Thoracic aorta (tissue), 2 donors: ENCODE results near the gene FIS1. TPM values are rescaled to one million over a fixed set of nuclear protein-coding genes. Genes with fewer than 3 reads are reported as not detected.

Source experiments
- ATAC-seq: fragments of 150-250 bp; one replicate; pipeline ENCODE4 v1.8.0; 2017; ENCODE audit warnings: low read depth; ENCODE audit not compliant: insufficient number of reproducible peaks, low FRiP score
- DNase-seq: peaks from one replicate; pipeline ENCODE4 v3.0.0-alpha.2; 2020; ENCODE audit warnings: low spot score
- H3K27ac ChIP-seq, 2 donors: fragments of 200-600 bp; sonication (generic); 1 replicate in 1 of 2; 2 replicates in 1 of 2; pipeline ENCODE4 v1.5.1; 2016; ENCODE audit warnings: mild to moderate bottlenecking in 2 of 2, moderate library complexity in 2 of 2
- H3K27me3 ChIP-seq: fragments of 200-600 bp; sonication (generic); replicated peaks from 2 replicates; pipeline ENCODE4 v1.6.0; 2016; ENCODE audit warnings: mild to moderate bottlenecking; ENCODE audit not compliant: insufficient read depth
- H3K36me3 ChIP-seq: fragments of 200-600 bp; sonication (generic); one replicate; pipeline ENCODE4 v1.5.1; 2016
- H3K4me1 ChIP-seq, 2 donors: fragments of 200-600 bp; sonication (generic); 1 replicate in 1 of 2; 2 replicates in 1 of 2; pipeline versions ENCODE4 v1.5.1 to v1.6.0; 2016; ENCODE audit warnings: low read depth in 2 of 2, mild to moderate bottlenecking in 1 of 2; ENCODE audit not compliant: control insufficient read depth in 1 of 2
- H3K4me3 ChIP-seq: fragments of 200-600 bp; sonication (generic); 2 replicates; pipeline ENCODE4 v1.5.1; 2016; ENCODE audit warnings: mild to moderate bottlenecking
- H3K9me3 ChIP-seq: fragments of 200-600 bp; sonication (generic); 2 replicates; pipeline ENCODE4 v1.5.1; 2016
- total RNA-seq, 2 donors: library from RNA; depleted of rRNA; stranded (reverse); fragments of >200 nt; gene quantifications; one replicate each; pipeline versions ENCODE4 v1.1.0 to v1.2.3, GENCODE V29; 2016
- TF ChIP-seq, protein P1 (sequence below): fragments of 200-600 bp; sonication (generic); IDR thresholded peaks from one replicate; pipeline ENCODE4 v1.5.1; 2019; ENCODE audit warnings: antibody characterized with exemption

Gene FIS1
- total RNA-seq, 2 donors from 2014 or later = 135 to 181 TPM

DNA sequence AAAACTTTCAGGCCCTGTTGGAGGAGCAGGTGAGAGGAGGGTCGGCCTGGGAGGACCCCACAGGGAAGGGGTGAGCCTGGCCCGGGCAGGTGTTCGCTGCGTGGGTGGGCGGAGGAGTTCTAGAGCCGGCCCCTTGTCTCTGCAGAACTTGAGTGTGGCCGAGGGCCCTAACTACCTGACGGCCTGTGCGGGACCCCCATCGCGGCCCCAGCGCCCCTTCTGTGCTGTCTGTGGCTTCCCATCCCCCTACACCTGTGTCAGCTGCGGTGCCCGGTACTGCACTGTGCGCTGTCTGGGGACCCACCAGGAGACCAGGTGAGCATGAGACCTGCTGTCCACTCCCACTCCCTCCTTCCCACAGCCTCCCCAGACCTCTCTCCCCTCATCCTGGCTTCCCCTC is 21.4 kb downstream of the FIS1 start:
- ATAC-seq = no peak
- Histone ChIP-seq H3K27me3 (no peaks in the 10 kb centered on the region), H3K4me1 (peaks cover 7 to 18% of the 10 kb centered on the region in 2 donors), H3K9me3 (no peaks in the 10 kb centered on the region), H3K4me3 (no peak overlapping the region), H3K27ac (no peak overlapping the region), H3K36me3 (peaks cover 37% of the 10 kb centered on the region)
- TF ChIP-seq, protein P1, sequence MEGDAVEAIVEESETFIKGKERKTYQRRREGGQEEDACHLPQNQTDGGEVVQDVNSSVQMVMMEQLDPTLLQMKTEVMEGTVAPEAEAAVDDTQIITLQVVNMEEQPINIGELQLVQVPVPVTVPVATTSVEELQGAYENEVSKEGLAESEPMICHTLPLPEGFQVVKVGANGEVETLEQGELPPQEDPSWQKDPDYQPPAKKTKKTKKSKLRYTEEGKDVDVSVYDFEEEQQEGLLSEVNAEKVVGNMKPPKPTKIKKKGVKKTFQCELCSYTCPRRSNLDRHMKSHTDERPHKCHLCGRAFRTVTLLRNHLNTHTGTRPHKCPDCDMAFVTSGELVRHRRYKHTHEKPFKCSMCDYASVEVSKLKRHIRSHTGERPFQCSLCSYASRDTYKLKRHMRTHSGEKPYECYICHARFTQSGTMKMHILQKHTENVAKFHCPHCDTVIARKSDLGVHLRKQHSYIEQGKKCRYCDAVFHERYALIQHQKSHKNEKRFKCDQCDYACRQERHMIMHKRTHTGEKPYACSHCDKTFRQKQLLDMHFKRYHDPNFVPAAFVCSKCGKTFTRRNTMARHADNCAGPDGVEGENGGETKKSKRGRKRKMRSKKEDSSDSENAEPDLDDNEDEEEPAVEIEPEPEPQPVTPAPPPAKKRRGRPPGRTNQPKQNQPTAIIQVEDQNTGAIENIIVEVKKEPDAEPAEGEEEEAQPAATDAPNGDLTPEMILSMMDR = no peak
- DNase-seq = no peak

DNA sequence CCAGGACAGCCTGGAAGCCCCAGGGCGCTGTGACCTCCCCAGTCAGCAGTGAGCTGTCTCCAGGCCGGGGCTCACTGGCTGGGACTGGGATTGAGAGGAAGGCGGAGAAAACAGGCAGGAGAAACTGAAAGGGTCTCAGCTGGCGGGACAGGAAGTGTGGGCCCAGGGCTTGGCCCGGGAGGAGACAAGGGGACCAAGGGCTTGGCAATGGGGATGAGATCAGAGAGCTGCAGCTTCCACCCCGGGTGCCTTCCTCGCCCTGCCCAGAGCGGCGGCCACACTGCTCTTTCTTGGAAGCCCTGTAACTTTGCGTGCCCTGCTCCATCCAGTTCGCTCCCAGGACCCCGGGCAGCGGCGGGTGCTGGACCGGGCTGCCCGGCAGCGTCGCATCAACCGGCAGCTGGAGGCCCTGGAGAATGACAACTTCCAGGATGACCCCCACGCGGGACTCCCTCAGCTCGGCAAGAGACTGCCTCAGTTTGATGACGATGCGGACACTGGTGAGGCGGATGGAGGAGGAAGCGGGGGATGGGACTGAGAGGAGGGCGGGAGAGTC is 22.5 kb downstream of the FIS1 start:
- H3K27ac ChIP-seq = no peak overlapping the region
- H3K4me1 ChIP-seq = peaks cover 7 to 21% of the 10 kb centered on the region in 2 donors
- DNase-seq (no peak), ATAC-seq (no peak)
- H3K9me3 ChIP-seq = no peaks in the 10 kb centered on the region
- H3K27me3 ChIP-seq = no peaks in the 10 kb centered on the region
- TF ChIP-seq, protein P1 = no peak
- H3K36me3 ChIP-seq = peaks cover 32% of the 10 kb centered on the region
- H3K4me3 ChIP-seq = no peak overlapping the region

- ATAC-seq (no peak), DNase-seq (no peak)
- H3K9me3 ChIP-seq = no peaks in the 10 kb centered on the region
- H3K4me1 ChIP-seq = peaks cover 16 to 37% of the 10 kb centered on the region in 2 donors
- no peak overlapping the region for H3K4me3 ChIP-seq
- TF ChIP-seq, protein P1 = no peak
- no peak overlapping the region for H3K27ac ChIP-seq
- no peaks in the 10 kb centered on the region for H3K27me3 ChIP-seq
- H3K36me3 ChIP-seq = peaks cover 22% of the 10 kb centered on the region
These were observed 24.6 kb downstream of the FIS1 start for GRCh38 chr7:101220295-101220694.

DNA sequence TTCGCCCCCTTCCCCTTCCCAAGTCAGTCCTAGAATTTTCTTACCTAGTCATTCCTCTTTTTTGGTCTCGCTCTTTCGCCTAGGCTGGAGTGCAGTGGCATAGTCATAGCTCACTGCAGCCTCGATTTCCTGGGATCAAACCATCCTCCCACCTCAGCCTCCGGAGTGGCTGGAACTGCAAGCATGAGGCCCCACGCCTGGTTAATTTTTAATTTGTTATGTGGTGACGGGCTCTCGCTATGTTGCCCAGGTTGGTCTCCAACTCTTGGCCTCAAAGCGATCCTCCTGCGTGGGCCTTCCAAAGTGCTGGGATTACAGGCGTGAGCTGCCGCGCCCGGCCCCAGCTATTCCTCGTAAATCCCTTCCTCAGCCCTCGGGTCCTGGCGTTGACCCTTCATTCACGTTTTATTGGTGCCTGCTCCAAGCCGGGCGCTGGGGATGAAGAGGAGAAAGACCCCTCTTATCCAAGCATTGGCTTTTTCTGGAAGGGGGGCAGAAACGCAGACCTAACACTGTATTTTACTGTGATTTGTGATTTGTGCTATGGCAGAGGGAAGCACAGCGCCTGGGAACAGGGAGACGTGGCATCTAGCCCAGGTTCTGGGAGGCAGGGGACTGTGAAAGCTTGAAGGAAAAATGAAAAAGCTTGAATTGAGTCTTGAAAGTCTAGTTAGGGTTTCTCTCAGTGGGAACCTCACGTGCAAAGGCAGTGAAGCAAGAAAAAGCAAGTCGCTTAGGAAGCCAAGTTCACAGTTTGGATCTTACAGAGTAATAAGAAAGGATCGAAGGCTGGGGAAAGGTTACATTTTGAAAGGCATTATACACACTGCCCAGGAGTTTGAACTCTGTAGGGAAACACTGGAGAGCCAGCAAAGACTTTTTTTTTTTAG is 26.4 kb downstream of the FIS1 start:
- DNase-seq (no peak), ATAC-seq (no peak)
- peak overlapping the region; percentile 58 to 87 for H3K27ac ChIP-seq
- H3K4me1 ChIP-seq = peaks cover 16 to 37% of the 10 kb centered on the region in 2 donors
- H3K9me3 ChIP-seq = no peaks in the 10 kb centered on the region
- H3K36me3 ChIP-seq = peaks cover 7% of the 10 kb centered on the region
- peak overlapping the region; percentile 87 for H3K4me3 ChIP-seq
- H3K27me3 ChIP-seq = no peaks in the 10 kb centered on the region
- TF ChIP-seq, protein P1 = no peak

- Histone ChIP-seq H3K27me3 (no peaks in the 10 kb centered on the region), H3K27ac (peak within 1 kb of the TSS; percentile 58 to 87), H3K9me3 (no peaks in the 10 kb centered on the region), H3K4me1 (peaks cover 16 to 37% of the 10 kb centered on the region in 2 donors), H3K4me3 (peak within 1 kb of the TSS; percentile 87), H3K36me3 (peaks cover 5% of the 10 kb centered on the region)
- ATAC-seq = peak; percentile 88
- TF ChIP-seq, protein P1 = peak; percentile 6
- DNase-seq = peak; percentile 95
These were observed 27.3 kb downstream of the FIS1 start, which contains the start of the genes PLOD3 and ZNHIT1 for GRCh38 chr7:101217388-101218235. TSS of gene PLOD3 (minus strand) at chr7:101217581. CDS start at chr7:101217274, 307 bp downstream. TSS of gene ZNHIT1 (plus strand) at chr7:101218165. CDS start at chr7:101218196, 31 bp downstream.
